Body of pancreas (tissue), 4 donors: ENCODE results near the gene LDLRAD3.

Experiments used
- POLR2A ChIP-seq, 3 donors: fragments of 450-650 bp; IDR thresholded peaks; one replicate each; pipeline ENCODE4 v1.6.1; 2016; ENCODE audit warnings: antibody characterized with exemption in 3 of 3, mild to moderate bottlenecking in 2 of 3
- TF ChIP-seq, protein P1 (sequence below), 7 experiments: fragments of 450-650 bp in 4 of 7; fragments of 200-600 bp in 3 of 7; sonication (generic) in 3 of 7; IDR thresholded peaks; one replicate each; pipeline ENCODE4 v1.5.1; 2016 to 2019; ENCODE audit warnings: antibody characterized with exemption in 7 of 7

DNA sequence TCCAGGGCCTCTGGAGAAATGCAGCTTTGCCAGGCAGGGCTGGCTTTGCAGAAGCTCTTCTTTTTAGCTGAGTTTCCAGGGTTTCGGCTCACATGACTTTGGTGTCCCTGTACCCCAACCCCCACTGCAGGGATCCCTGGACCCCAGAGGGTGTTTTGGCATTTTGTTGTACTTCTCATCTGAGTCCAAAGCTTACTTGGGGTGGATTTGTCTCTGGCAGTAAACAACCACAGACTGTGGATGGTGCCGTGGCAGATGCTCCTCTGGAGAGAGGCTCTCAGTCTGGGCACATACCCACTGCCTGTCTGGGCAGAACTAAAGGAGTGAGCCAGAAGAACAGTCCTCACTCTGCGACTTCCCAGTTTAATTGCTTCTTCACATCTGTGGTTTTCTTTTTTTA, 295.8 kb downstream of the LDLRAD3 start:
- TF ChIP-seq POLR2A (IDR thresholded peaks at IDR 0.05): no peak
- TF ChIP-seq, protein P1, sequence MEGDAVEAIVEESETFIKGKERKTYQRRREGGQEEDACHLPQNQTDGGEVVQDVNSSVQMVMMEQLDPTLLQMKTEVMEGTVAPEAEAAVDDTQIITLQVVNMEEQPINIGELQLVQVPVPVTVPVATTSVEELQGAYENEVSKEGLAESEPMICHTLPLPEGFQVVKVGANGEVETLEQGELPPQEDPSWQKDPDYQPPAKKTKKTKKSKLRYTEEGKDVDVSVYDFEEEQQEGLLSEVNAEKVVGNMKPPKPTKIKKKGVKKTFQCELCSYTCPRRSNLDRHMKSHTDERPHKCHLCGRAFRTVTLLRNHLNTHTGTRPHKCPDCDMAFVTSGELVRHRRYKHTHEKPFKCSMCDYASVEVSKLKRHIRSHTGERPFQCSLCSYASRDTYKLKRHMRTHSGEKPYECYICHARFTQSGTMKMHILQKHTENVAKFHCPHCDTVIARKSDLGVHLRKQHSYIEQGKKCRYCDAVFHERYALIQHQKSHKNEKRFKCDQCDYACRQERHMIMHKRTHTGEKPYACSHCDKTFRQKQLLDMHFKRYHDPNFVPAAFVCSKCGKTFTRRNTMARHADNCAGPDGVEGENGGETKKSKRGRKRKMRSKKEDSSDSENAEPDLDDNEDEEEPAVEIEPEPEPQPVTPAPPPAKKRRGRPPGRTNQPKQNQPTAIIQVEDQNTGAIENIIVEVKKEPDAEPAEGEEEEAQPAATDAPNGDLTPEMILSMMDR (IDR thresholded peaks at IDR 0.05): no peak
